ENCODE data around the gene HPN. TPM values are rescaled to one million over a fixed set of nuclear protein-coding genes. Genes with fewer than 3 reads are reported as not detected.

The HPN gene
- total and polyA plus RNA-seq, 2 of the 13 experiments (the other 11 are each of a cell fraction or from before 2014, with no cell fraction given): 46.7 to 261 TPM

- TF ChIP-seq POLR2AphosphoS5 (IDR thresholded peaks at IDR 0.05; ENCODE audit: low read depth, low read length) (peak; percentile 61; the same call in 1 of the 2 replicates), GPN1 (CRISPR knock-in tag; IDR thresholded peaks at IDR 0.05; ENCODE audit: borderline replicate concordance) (no peak), SKI (IDR thresholded peaks at IDR 0.05; ENCODE audit: partially characterized antibody) (peak; percentile 39), ZNF878 (CRISPR knock-in tag; IDR thresholded peaks at IDR 0.05) (peak; percentile 48; the same call in 1 of the 2 replicates), ZFP36L1 (CRISPR knock-in tag; IDR thresholded peaks at IDR 0.05) (0 out of 2 replicates have a peak, but pooled peaks have one; percentile 3), TEF (CRISPR knock-in tag; IDR thresholded peaks at IDR 0.05) (no peak), ZNF776 (CRISPR knock-in tag; IDR thresholded peaks at IDR 0.05) (peak; percentile 31; the same call in 1 of the 2 replicates), SMYD3 (CRISPR knock-in tag; IDR thresholded peaks at IDR 0.05) (no peak), ZNF232 (CRISPR knock-in tag; IDR thresholded peaks at IDR 0.05; ENCODE audit: borderline replicate concordance) (peak; percentile 21; the same call in 1 of the 2 replicates), ZNF841 (CRISPR knock-in tag; IDR thresholded peaks at IDR 0.05; ENCODE audit: borderline replicate concordance) (no peak), MXI1 (IDR thresholded peaks at IDR 0.05; ENCODE audit: borderline replicate concordance, low read depth, low read length) (no peak), ZNF280B (CRISPR knock-in tag; IDR thresholded peaks at IDR 0.05; ENCODE audit: borderline replicate concordance) (0 out of 2 replicates have a peak, but pooled peaks have one; percentile 14), IKZF5 (CRISPR knock-in tag; IDR thresholded peaks at IDR 0.05) (0 out of 2 replicates have a peak, but pooled peaks have one; percentile 15), ZNF282 (IDR thresholded peaks at IDR 0.05; ENCODE audit: partially characterized antibody) (no peak), ZNF646 (CRISPR knock-in tag; IDR thresholded peaks at IDR 0.05) (0 out of 2 replicates have a peak, but pooled peaks have one; percentile 53), TFE3 (CRISPR knock-in tag; IDR thresholded peaks at IDR 0.05) (peak; percentile 72), SP2 (CRISPR knock-in tag; IDR thresholded peaks at IDR 0.05) (0 out of 2 replicates have a peak, but pooled peaks have one; percentile 17)
Measured at GRCh38 chr19:34999498-35000337, 41.8 kb upstream of the HPN start, which contains the start of gene GRAMD1A (continued).
